SIG-M5 (cell line): ENCODE data around the gene ZNF394.
"Not testable (repeated sequence)": the region's sequence is repeated elsewhere in the genome, so short reads cannot be mapped to it uniquely, and the experiment has no call there.

ENCODE experiments used
- DNase-seq: peaks from one replicate; lab custom pipeline; 2025; lab: John Stamatoyannopoulos, UW

Gene ZNF394

DNA sequence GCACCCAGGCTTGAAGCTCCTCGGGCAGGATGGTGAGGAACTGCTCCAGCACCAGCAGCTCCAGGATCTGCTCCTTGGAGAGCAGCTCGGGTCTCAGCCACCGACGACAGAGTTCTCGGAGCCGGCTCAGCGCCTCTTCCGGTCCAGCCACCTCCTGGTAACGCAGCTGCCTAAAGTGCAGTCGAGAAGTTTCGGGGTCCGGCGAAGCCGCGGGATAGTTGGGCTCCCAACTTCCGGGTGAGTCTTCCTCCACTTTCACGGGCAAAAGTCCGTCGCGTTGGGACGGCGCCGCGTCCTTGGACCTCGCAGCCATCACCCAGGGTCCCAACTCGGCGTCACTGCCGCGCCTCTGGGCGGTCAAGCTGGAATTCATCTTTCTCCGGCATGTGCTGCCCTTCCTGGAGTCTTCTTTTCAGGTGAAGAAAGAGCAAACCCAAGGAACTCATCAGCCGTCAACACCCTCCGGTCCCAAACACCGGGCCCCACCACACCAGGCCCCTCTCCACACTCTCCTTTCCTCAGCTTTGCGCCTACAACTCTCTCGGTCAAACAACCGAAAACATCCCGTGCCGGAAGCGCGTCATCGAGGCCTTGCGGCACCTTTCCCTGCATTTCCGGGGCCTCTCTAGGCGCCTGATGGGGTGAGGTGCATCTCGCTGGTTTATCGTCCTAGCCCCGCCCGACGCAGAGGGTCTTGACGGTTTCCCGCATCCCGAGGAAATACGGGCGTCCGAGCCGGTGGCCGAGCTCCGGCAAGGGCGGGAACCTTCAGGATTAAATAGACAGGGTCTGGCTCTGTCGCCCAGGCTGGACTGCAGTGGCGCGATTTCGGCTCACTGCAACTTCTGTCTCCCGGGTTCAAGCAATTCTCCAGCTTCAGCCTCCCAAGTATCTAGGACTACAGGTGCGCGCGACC is at the start of gene ZNF394:
Gene ZNF394, minus strand, starts transcription at position 561 of the 916 bp plus-strand sequence. Its CDS starts 188 bp downstream, at position 373.
- DNase-seq: peak; percentile 10

DNA sequence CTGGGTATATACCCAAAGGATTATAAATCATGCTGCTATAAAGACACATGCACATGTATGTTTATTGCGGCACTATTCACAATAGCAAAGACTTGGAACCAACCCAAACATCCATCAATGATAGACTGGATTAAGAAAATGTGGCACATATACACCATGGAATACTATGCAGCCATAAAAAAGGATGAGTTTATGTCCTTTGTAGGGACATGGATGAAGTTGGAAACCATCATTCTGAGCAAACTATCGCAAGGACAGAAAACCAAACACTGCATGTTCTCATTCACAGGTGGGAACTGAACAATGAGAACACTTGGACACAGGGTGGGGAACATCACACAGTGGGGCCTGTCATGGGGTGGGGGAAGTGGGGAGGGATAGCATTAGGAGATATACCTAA is 49.5 kb upstream of the ZNF394 start:
- DNase-seq: not testable (repeated sequence)

DNA sequence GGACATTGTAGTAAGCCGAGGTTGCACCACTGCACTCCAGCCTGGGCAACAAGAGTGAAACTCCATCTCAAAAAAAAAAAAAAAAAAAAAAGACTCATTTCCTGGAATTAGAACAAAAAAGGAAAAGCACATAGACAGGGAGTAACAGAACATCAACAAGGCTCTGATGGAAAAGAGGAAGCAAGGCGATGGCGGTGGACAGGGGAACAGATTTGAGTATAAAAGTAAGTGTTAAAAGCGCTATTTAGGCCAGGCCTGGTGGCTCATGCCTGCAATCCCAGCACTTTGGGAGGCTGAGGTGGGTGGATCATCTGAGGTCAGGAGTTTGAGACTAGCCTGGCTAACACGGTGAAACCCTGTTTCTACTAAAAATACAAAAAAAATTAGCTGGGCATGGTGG is 45.2 kb upstream of the ZNF394 start:
- DNase-seq: not testable (repeated sequence)

- no peak for DNase-seq
Measured at GRCh38 chr7:99543916-99544315, 43.8 kb upstream of the ZNF394 start.

DNA sequence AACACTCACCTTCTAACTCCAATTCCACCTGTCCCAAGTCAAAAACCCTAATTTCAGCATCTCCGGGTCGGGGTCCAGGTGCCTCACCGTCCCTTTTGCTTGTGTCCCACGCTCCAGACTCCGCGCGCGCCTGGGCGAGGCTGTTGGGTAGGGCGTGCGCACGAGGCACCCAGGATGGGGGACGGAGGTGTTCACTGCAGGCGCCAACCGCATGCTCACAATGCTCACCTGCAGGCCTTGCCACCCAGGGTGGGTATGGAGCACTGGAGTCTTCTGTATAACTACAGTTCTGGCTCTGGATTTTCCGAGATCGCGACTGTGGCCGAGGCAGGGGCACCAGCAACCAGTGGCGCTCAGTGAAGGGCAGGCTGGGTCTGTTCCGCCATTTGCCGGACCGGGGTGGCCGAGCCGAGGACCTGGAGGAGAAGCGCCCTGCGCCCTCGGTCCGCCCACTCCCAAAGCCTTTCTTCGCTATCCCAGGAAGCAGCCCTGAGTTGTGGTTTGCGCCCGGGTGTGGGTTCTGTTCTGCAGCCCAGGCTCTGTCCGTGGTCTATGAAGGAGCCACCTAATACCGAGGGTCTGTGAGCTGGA is 43.1 kb upstream of the ZNF394 start:
- no peak for DNase-seq

- no peak for DNase-seq
Measured at GRCh38 chr7:99541212-99541611, 41.1 kb upstream of the ZNF394 start.

GRCh38 chr7:99540542-99540941 is 40.5 kb upstream of the ZNF394 start:
- no peak for DNase-seq

DNA sequence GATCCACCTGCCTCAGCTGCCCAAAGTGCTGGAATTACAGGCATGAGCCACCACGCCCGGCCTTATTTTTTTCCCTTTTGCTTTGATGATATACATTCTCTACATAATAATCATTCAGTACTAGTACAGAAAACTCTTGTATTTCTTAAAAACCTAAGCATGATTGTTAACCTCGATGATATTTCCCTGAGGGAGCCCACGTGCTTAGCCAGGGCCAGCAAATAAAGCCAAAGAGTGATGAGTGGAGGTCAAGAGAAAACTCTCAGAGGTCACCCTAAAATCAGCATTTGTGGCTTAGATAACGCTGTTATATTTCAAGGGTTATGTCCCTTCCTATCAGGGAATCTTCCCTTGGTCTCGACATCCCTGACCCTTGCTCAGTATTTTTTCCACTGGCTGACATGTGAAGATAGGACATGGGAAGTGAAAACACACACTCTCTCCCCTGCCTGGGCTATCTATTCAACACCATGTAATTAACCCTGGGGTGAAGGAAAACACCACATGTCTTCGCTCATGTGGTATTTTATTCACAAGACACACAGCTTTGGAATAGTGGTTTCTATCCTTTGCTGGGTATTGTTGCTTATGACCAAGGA is 39.2 kb upstream of the ZNF394 start:
- DNase-seq: no peak

DNA sequence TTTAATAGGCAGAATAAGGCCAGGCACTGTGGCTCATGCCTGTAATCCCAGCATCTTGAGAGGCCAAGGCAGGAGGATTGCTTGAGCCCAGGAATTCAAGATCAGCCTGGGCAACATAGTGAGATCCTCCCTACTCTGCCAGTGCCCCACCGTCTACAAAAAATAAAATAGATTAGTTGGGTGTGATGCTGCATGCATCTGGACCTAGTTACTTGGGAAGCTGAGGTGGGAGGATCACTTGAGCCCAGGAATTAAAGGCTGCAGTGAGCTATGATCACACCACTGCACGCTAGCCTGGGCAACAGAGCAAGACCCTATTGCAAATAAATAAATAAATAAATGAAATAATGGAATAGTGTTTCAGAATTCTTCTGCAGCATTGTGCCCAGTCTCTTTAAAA is 35.6 kb upstream of the ZNF394 start:
- no peak for DNase-seq

GRCh38 chr7:99531354-99531765 is 31.3 kb upstream of the ZNF394 start:
- DNase-seq: no peak

GRCh38 chr7:99525713-99526440 is 25.8 kb upstream of the ZNF394 start:
- DNase-seq: no peak

- no peak for DNase-seq
Measured at GRCh38 chr7:99521399-99521798, 21.3 kb upstream of the ZNF394 start.

- DNase-seq: no peak
Measured at GRCh38 chr7:99514050-99514449, 14.0 kb upstream of the ZNF394 start.

GRCh38 chr7:99505324-99505662 is 5.2 kb upstream of the ZNF394 start:
- DNase-seq: no peak

DNA sequence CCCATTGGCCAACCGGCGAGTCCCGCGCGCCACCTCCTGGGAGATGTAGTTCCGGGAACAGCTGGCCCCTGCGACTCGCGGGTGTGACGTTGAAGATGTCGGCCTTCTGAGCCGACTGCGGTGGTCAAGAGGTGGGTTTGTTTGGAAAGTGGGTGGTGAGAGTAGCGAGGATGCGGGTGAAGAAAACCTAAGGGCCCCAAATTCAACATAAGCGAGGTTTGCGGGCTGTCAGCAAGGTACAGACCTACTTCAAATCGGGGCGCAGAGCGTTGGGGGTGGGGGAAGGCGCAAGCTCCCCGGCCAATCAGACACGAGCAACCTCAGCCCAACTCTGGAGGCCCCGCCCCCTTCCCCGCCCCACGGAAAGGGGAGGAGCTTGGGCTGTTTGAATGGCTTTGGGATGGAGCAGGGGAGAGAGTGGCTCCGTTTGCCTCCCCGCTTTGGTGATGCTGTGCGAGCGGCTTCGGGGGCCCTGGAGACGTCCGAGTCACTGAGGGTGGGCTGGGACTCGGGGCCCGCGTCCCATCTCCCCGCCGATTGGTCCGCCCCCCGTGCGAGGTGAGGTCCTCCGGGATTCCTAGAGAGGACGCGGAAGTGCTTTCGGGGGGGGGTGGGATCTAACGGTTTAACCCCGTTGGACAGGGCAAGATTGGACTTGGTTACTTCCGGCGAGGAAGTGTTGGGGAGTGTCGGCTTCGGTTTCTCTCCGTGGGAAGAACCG is 4.7 kb upstream of the ZNF394 start, which contains the start of gene ZKSCAN5:
Gene ZKSCAN5, plus strand, starts transcription at position 60 of the 721 bp plus-strand sequence. CDS start 1,383 bp downstream, outside the sequence.
- peak; percentile 43 for DNase-seq

DNA sequence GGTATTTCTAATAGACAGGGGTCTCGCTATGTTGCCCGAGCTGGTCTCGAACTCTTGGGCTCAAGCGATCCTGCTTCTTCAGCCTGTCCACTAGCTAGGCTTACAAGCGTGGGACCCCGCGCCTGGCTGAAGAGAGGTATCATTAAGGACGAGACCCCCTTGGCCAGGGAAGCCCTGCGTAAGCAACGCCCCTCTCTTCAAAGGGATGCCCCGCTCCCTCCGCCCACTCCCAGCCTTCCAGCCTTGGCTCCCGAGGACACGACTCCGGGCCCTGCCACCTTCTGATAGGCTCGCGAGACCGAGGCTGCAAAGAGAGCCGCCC is 4.2 kb upstream of the ZNF394 start:
- peak; percentile 66 for DNase-seq

DNA sequence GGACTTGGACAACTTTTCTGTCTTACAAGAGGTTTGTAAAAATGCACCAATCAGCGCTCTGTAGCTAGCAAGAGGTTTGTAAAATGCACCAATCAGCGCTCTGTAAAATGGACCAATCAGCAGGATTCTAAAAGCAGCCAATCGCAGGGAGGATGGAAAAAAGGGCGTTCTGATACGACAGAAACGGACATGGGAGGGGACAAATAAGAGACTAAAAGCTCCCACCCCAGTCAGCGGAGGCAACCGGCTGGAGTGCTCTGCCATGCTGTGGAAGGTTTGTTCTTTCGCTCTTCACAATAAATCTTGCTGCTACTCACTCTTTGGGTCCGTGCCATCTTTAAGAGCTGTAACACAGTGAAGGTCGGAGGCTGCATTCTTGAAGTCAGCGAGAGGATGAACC is 1.2 kb upstream of the ZNF394 start:
- not testable (repeated sequence) for DNase-seq

DNA sequence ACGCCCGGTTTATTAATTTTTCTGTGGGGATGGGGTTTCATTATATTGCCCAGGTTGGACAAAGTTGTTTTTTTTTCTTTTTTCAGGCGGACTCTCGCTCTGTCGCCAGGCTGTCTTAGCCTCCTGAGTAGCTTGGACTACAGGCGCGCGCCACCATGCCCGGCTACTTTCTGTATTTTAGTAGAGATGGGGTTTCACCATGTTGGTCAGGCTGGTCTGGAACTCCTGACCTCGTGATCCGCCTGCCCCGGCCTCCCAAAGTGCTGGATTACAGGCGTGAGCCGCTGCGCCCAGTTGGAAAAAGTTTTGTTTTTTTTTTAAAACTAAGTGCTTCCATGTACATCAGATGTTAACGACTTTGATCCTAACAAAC is 542 bp upstream of the ZNF394 start:
- DNase-seq: no peak

DNA sequence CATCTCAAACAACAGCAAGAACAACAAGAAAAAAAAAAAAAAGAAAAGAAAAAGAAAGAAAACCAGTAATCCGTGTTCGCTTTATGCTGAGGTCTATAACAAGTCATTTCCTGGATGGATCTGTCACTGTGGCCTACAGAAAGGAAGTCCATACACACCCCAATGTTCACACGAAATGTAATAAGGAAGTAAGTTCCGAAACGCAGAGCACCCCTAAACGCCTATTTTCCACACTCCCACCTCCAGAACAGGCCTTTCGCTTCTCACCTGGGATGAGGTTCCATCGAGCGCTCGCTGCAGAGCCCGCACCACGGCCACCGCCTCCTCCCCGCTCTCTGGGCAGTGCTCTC is 735 bp downstream of the ZNF394 start:
- no peak for DNase-seq

- no peak for DNase-seq
Measured at GRCh38 chr7:99498546-99498944, 1.5 kb downstream of the ZNF394 start.

- DNase-seq: no peak
Measured at GRCh38 chr7:99497766-99498545, 2.1 kb downstream of the ZNF394 start.
